ENCODE data around the gene ACTG2.
"Not testable (repeated sequence)": the region's sequence is repeated elsewhere in the genome, so short reads cannot be mapped to it uniquely, and the experiment has no call there.

The ACTG2 gene

DNA sequence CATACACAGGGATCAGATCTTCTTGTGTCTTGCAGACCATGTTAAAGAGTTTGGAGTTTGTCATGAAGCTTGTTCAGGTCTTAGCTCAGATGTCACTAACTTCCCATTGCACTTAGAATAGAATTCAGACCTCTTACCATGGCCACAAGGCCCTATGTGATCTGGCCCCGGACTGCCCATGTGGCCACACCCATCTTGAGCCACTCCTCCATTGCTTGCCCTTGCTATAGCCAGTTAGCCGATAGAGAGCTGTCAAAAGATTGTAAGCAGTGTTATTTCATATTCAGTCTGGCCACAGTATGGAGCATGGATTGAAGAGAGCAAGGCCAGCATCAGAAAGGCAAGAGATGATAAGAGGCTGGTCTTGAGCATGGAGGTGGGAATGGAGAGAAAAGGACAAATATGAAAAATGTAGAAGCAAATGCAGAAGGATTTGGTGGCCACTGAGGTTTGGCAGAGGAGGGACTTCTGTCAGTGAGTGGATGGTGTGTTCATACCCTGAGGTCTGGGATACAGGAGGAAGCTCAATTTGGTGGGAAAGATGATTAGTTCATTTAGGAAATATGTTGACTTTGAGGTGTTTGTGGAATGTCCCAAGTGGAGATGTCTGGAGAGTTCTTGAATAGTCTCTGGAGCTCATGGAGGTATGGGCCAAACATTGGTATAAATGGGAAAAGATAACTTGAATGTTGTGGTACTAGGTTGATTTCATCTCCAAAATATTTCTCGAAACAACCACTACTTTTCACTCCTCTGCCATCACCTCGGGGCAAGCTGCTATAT, 44.5 kb downstream of the ACTG2 start:
- no peak for DNase-seq (ENCODE audit: low read depth)

DNA sequence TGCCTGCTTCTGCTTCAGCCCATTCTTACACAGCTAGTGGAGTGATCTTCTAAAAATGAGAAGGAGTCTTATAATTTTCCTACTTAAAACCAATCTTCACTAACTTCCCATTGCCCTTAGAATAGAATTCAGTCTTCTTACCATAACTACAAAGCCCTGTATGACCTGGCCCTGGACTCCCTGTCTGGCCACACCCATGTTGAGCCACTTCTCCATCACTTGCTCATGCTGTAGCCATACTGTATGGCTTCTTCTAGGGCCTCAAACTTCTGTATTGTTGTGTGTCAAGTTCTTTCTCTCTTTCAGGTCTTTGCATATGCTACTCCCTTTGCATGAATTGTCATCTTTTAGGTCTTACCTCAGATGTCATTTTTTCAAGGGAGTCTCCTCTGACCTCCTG, 45.1 kb downstream of the ACTG2 start:
- no peak for DNase-seq (ENCODE audit: low read depth)

DNA sequence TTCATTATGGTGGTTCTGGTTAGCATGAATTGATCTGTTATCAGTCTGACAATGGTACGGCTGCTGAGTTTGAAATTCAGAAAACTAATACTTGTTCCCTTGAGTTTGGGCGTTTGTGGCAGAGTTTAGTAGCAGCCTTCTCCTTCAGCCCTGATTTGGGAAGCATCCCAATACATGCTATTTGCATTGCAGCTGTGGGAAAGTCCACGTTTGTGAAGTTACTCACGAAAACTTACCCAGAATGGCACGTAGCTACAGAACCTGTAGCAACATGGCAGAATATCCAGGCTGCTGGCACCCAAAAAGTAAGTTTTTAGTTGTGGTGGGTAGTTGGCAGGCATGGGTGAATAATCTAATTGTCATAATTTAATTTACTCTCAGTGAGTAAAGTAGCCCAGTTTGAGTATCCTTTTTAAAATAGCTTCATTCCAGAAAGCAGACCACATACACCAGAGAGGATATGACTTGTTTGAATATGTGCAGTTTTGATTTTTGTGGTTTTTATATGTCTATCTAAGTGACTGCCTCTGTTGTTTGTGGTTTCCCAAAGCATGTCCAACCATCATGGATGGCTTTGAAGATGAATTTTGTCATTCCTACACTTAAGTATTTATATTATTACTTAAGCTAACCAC, 46.0 kb downstream of the ACTG2 start:
- no peak for DNase-seq (ENCODE audit: low read depth)

DNA sequence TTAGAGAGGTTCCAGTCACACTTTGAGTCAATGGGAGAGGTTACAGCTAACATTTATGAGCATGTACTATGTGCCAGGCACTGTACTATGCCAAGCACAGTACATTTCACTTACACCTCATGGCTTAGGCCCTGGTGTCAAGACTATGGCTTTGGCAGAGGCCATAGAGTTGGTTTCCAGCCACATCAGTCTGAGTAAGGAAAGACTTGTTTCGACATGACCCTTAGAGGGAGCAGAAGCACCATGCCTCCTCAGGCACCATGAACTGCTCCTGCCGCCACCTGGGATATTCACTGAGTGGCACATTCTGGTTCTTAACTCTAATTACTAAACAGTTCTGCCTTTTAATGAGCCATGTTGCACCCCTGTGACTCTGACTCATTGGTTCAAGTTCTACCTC, 46.6 kb downstream of the ACTG2 start:
- DNase-seq (ENCODE audit: low read depth) = no peak

DNA sequence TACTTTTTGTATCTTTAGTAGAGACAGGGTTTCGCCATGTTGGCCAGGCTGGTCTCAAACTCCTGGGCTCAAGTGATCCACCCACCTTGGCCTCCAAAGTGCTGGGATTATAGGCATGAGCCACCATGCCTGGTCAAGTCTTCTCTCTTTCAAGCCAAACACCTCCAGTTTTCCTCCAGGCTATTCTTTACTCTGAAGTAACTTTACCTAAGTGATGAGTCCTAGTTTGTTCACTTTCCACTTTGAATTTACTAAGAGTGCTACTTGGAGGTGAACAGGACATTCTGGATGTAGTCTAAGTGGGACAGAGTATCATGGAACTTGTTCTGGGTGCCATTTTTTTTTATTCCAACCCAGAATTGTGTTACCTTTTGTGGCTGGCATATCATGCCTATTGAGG, 47.3 kb downstream of the ACTG2 start:
- not testable (repeated sequence) for DNase-seq (ENCODE audit: low read depth)

DNA sequence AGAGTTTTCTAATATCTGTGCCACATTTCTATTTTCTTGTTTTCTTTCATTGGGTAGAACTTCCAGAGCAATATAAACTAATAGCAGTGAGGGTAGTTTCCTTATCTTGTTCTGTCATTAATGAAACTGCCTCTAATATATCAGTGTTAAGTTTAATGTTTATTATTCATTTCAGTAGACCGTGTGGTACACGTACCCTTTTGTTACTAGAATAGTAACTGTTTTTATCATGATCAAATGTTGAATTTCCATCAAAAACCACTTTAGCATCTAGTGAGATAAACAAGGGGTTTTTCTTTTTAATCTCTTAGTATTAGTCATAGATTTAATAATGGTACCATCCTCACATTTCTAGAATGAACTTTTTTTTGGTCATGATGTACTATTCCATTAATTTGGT, 49.9 kb downstream of the ACTG2 start:
- no peak for DNase-seq (ENCODE audit: low read depth)

DNA sequence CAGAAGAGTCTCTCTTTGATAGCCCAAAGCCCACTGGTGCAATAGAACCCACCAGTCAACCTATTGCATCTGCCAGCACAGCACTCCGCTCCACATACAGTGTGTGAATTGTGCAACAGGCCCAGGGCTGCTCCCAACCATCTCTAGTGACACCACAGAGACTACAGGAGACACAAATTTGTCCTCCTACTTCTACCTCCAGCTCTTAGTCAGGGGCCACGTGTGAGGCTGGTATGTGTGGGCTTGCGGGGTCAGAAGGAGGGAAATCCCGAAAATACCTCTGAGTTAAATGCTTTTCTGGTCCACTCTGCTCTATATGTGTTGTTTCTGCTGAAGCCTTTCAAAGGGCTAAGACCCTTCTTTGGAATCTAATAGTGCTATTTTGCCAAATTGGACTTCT, 51.9 kb downstream of the ACTG2 start:
- no peak for DNase-seq (ENCODE audit: low read depth)

DNA sequence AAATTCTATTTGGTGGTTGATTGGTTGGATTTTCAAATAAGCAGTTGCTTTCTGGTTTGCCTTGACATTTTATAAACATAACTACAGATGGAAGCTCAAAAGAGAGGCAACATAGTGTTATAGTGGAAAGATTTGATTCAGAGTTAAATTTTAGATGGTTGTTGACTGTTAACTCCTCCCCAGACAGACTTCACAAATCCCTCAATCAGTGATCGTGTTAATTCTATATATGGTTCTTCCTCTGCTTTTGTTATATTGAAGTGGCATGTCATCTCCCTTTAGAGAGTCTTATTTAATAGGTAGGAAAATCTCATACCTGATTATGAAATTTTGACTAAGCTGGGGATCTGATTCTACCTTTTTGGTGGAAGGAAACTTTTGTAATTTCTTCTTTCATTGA, 53.4 kb downstream of the ACTG2 start:
- DNase-seq (ENCODE audit: low read depth) = no peak

DNA sequence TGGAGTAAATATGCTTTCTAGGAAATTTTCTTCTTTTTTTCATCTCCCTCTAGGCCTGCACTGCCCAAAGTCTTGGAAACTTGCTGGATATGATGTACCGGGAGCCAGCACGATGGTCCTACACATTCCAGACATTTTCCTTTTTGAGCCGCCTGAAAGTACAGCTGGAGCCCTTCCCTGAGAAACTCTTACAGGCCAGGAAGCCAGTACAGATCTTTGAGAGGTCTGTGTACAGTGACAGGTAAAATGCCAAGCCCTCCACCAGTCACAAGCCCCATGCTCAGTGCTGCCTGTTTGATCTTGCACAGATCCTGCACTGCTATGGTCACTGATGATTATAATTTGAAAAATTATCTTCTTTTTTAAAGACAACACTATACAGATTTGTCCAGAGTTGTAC, 53.9 kb downstream of the ACTG2 start:
- DNase-seq (ENCODE audit: low read depth) = no peak

DNA sequence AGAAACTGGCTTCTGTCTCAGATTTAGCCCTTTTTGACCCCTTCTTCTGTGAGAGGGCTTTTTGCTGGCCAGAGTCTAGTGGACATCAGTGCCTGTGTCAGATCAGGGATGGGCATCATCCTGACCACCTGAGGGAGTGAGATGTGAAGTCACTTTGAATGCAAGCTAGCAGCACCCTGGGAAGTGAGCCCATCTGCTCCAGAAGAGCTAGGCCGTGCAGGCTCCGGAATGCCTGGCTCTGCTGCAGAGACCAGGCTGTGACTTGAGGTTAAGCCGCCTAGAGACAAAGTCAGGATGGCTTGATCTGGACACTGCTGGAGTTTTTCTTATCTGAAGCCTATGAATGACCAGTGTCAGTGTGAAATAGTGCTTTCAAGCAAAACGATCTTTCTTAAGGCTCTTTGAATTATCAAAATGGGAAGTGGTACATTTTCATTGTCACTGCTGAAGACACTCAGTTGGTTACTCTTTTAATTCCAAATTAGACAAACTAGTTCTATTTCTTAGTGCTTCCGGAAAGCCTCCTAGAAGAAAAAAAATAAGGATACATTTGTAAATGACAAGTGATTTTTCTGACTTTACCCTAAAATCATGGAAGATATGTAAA, 54.7 kb downstream of the ACTG2 start:
- DNase-seq (ENCODE audit: low read depth) = no peak

DNA sequence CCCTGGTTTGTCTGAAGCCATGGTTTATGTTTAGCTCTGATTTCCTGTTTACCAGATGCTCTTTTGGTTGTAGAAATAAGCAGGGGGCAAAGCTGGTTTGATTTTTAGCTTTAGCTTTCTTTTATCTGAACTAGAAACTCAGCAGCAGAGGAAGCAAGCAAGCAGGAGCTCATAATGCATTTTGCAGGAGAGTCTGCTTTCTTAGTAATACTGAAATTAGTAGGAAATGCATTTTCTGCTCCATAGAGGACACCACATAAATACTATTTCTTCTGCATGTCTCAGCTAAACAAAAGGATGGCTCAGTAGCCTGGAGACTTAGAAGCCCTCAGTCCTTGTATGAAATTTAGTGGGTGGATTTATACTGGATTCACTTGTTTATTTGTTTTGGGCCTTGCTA, 57.0 kb downstream of the ACTG2 start:
- no peak for DNase-seq (ENCODE audit: low read depth)

DNA sequence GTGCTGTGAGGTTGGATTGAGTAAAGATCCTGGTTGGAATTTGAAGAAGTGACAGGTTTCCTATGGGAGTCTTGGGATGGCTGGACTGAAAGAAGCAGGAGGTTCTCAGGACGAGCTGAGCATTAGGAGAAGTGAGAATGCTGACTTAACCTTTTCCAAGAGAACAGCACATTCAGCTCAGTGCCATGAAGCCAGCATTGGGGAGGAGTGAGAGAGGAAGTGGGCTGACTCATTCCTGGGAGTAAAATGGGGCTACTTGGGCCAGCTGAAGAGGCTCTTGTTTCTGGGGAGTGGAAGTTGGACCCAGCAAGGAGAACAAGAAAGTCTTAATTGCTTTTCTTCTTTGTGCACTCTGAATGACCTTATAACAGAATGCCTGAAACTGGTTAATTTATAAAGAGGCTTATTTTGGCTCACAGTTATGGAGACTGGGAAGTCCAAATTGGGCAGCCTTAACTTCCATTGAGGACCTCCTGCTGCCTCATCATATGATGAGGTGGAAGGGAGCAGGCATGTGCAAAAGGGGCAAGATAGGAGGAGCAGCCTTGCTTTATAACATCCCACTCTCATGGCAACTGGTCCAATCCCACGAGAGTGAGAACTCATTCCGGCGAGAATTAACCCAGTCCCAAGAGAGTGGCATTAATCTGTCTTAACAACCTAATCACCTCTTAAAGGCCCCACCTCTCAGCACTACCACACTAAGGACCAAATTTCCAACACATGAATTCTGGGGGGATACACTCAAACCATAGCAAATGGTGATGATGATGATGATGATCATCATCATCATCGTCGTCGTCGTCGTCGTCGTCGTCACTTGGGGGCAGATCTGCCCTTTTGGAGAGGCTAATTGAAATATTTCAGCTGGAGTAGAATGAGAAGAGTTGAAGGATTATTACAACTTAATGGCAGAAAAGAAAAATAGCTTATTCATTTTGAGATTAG, 60.0 kb downstream of the ACTG2 start:
- DNase-seq (ENCODE audit: low read depth) = no peak

DNA sequence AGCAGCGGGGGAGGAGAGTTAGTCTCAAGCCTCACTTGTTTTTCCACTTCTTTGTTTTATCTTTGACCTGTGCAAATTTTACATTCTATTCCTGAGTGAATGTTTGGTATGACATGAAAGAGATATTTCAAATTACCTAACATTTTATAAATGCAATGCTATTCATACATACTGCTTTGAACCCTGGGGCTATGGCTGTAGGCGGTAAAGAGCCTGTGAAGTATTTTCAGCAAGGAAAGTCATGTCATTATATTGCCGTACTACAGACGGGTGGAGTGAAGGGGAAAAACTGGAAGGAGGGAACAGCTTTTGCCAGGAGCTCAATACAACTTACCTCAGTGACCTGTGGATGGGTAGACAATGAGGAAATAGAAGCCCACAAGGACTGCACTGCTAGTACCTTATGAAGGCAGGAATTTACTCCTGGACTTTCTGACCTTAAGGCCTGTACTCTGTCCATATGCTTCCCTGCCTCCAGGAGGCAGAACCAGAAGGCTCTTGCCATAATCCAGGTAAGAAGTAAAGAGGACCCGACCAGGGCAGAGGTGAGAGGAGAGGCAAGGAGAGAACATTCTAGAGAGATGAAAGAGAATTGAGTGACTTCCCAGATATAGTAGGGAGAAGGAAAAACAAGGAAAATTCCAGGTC, 63.5 kb downstream of the ACTG2 start:
- no peak for DNase-seq (ENCODE audit: low read depth)

DNA sequence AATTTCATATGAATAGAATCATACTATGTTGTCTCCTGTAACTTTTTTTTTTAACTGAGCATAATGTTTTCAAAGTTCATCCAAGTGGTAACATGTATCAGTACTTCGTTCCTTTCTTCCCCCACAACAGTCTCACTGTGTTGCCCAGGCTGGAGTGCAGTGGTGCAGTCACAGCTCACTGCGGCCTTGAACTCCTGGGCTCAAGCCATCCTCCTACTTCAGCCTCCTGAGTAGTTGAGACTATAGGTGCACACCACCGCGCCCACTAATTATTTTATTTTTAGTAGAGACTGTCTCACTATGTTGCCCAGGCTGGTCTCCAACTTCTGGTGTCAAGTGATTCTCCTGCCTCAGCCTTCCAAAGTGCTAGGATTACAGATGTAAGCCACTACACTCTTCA, 68.5 kb downstream of the ACTG2 start:
- DNase-seq (ENCODE audit: low read depth) = no peak

DNA sequence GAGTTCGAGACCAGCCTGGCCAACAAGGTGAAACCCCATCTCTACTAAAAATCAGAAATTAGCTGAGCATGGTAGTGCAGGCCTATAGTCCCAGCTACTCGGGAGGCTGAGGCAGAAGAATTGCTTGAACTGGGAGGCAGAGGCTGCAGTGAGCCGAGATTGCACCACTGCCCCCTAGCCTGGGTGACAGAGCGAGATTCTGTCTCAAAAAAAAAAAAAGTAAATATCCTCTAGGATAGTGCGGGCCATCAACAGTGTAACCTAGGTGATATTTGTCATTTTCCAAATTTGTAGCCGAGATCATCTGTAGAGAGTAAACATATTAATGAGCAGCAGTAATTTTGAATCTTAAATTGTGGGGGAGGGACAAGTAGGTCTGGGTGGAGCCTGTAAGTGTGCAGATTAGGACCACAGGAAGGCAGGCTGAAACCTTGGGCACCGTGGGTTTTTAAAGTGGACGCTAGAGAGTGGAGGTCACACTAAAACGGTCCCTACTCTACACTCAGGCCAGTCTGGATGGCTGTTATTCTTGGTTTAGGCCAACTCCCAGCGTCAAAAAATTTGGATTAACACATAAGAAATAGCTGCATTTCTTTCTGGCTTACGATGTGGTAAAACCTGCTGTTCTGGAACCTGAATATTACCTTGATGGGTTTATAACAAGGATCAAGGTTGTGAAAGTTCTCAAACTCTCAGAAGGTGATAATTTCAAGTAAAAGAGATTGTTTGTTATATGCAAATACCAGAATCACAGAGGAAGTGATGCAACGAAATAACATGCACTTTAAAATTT, 69.2 kb downstream of the ACTG2 start:
- no peak for DNase-seq (ENCODE audit: low read depth)

DNA sequence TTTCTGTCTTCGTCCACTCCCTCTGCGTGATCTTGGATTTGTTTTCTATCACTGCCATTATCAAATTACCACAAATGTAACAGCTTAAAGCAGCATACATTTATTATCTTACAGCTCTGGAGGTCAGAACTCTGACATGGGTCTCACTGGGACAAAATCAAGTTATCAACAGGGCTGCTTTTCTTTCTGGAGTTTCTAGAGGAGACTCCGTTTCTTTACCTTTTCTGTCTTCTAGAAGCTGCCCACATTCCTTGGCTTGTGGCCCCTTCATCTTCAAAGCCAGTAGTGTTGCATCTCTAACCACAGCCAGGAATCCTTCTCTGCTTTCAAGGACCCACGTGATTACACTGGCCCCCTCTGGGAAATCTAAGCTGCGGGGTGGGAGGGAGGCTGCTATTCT, 70.0 kb downstream of the ACTG2 start:
- DNase-seq (ENCODE audit: low read depth) = no peak

DNA sequence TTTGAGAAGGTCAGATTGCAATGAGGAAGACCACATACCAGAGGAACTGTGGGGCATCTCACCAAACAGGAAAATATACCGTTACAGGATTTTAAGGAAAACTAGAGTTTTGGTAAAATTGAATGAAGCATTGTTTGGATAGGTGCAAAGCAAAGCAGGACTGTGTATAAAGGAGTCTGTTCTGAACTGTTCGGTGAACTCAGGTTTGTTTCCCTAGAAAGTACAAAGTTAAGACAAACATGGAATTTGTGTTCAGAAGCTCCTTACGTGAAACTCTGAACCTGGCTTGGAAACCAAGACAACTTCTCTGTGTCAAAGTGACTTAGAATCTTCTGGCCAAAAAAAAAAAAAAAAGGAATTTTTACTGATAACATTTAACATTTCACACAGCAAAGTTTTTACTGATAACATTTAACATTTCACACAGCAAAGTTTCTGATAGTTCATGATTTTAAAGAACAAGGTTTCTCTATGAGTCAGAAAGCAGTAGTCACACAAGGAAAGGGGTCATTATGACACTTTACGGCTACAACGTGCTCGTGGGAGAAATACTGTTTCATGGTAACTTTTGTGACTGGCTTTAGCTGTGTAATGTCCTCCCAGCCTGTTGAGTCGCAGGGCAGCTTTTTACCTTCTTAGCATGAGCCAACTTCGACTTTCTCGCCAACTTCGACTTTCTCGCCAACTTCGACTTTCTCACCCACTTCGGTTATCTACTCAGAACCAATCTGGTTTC, 70.7 kb downstream of the ACTG2 start:
- DNase-seq (ENCODE audit: low read depth) = no peak

DNA sequence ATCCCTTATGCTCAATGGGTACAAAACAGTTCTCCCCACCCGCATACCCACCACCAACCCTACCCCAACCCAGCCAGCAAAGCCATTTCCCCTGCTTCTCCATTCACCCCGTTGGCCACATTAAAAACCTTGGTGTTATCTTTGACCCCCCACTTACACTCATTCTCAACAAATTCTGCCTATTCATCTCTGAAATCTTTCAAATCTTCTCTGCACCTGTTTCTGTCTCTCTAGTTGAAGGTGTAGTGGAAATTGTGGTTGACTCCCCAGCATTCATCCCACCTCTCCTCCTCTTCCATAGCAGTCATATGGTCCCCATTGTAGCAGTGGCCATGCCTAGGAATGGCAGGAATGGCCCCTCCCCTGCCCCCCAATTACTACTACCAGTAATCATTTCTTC, 71.4 kb downstream of the ACTG2 start:
- no peak for DNase-seq (ENCODE audit: low read depth)

DNA sequence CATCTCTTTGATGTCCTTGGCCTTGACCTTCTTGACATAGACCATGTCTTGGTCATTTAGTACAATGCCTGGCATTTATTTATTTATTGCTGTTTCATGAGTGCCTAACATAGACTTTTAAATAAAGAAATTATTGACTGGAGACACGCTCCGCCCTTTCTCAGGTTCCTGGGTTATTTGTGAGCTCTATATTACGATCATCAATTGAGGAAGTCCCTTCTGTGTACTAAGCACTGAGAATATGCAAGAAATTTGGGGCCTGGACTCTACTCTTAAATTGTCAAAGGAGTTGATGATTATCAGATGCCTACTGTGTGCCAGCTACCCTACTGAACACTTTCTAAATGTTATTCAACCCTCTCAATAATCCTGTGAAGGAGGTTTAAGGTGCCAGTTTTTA, 72.2 kb downstream of the ACTG2 start:
- no peak for DNase-seq (ENCODE audit: low read depth)

DNA sequence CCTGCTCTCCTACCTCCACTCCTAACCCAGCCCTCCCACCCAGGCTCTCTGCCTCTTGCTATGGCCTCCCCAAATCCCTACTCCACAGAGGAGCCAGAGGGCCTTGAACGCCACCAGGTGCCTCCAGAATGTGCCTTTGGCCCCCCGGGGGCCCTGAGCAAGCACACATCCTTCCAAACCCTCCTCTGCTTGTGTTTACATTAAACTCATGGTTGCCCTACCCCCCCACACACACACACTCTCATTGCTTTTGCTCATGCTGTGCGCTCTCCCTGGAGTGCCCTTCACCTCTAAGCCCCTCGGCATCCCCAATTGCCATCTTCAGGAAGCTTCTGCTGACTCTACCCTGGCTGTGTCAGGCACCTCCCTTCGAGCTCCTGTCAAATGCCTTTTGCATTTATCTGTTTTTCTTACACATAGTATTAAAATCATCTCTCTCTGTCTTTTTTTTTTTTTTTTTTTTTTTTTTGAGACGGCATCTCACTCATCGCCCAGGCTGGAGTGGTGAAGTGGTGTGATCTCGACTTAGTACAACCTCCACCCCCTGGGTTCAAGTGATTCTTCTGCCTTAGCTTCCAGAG, 75.6 kb downstream of the ACTG2 start:
- DNase-seq (ENCODE audit: low read depth) = no peak
